Measurements from ENCODE around the gene MAFG.
"Not testable (repeated sequence)": the region's sequence is repeated elsewhere in the genome, so short reads cannot be mapped to it uniquely, and the experiment has no call there.

The MAFG gene

GRCh38 chr17:81956607-81957589 lies 29.4 kb upstream of the MAFG start:
- H3K4me1 ChIP-seq: no peaks in the 10 kb centered on the region
- no peak overlapping the region for H3K4me2 ChIP-seq (ENCODE audit: low read length)
- H3K27me3 ChIP-seq (ENCODE audit: control insufficient read depth, insufficient read depth, low read length): no peaks in the 10 kb centered on the region
- no peaks in the 10 kb centered on the region for H3K79me2 ChIP-seq
- no peak for TF ChIP-seq CTCF (IDR thresholded peaks at IDR 0.05)
- H3K27ac ChIP-seq: no peak overlapping the region
- no peak overlapping the region for H3K9ac ChIP-seq
- no peak overlapping the region for H3K4me3 ChIP-seq (ENCODE audit: low read depth, low read length)
- no peaks in the 10 kb centered on the region for H3K9me3 ChIP-seq (ENCODE audit: control insufficient read depth, low read length)
- no peaks in the 10 kb centered on the region for H3K36me3 ChIP-seq (ENCODE audit: control insufficient read depth, insufficient read depth, low read length)
- H2AFZ ChIP-seq: no peak overlapping the region

GRCh38 chr17:81955756-81956544 lies 28.4 kb upstream of the MAFG start:
- H3K4me1 ChIP-seq: no peaks in the 10 kb centered on the region
- no peak overlapping the region for H3K9ac ChIP-seq
- no peaks in the 10 kb centered on the region for H3K27me3 ChIP-seq (ENCODE audit: control insufficient read depth, insufficient read depth, low read length)
- H3K4me3 ChIP-seq (ENCODE audit: low read depth, low read length): no peak overlapping the region
- no peaks in the 10 kb centered on the region for H3K36me3 ChIP-seq (ENCODE audit: control insufficient read depth, insufficient read depth, low read length)
- H3K27ac ChIP-seq: no peak overlapping the region
- H3K4me2 ChIP-seq (ENCODE audit: low read length): no peak overlapping the region
- no peaks in the 10 kb centered on the region for H3K9me3 ChIP-seq (ENCODE audit: control insufficient read depth, low read length)
- no peaks in the 10 kb centered on the region for H3K79me2 ChIP-seq
- no peak for TF ChIP-seq CTCF (IDR thresholded peaks at IDR 0.05)
- H2AFZ ChIP-seq: no peak overlapping the region

- no peak for TF ChIP-seq CTCF (IDR thresholded peaks at IDR 0.05)
- no peaks in the 10 kb centered on the region for H3K9me3 ChIP-seq (ENCODE audit: control insufficient read depth, low read length)
- no peak overlapping the region for H3K9ac ChIP-seq
- H3K27me3 ChIP-seq (ENCODE audit: control insufficient read depth, insufficient read depth, low read length): no peaks in the 10 kb centered on the region
- no peak overlapping the region for H3K27ac ChIP-seq
- no peaks in the 10 kb centered on the region for H3K4me1 ChIP-seq
- no peaks in the 10 kb centered on the region for H3K36me3 ChIP-seq (ENCODE audit: control insufficient read depth, insufficient read depth, low read length)
- H3K4me3 ChIP-seq (ENCODE audit: low read depth, low read length): no peak overlapping the region
- no peaks in the 10 kb centered on the region for H3K79me2 ChIP-seq
- H3K4me2 ChIP-seq (ENCODE audit: low read length): no peak overlapping the region
- H2AFZ ChIP-seq: no peak overlapping the region
Measured at GRCh38 chr17:81955058-81955681, 27.6 kb upstream of the MAFG start.

GRCh38 chr17:81954131-81955057 lies 26.9 kb upstream of the MAFG start:
- no peak overlapping the region for H3K4me3 ChIP-seq (ENCODE audit: low read depth, low read length)
- no peaks in the 10 kb centered on the region for H3K4me1 ChIP-seq
- no peak overlapping the region for H2AFZ ChIP-seq
- no peaks in the 10 kb centered on the region for H3K36me3 ChIP-seq (ENCODE audit: control insufficient read depth, insufficient read depth, low read length)
- H3K79me2 ChIP-seq: no peaks in the 10 kb centered on the region
- TF ChIP-seq CTCF (IDR thresholded peaks at IDR 0.05): no peak
- no peak overlapping the region for H3K27ac ChIP-seq
- H3K9me3 ChIP-seq (ENCODE audit: control insufficient read depth, low read length): no peaks in the 10 kb centered on the region
- H3K9ac ChIP-seq: no peak overlapping the region
- H3K4me2 ChIP-seq (ENCODE audit: low read length): no peak overlapping the region
- no peaks in the 10 kb centered on the region for H3K27me3 ChIP-seq (ENCODE audit: control insufficient read depth, insufficient read depth, low read length)

DNA sequence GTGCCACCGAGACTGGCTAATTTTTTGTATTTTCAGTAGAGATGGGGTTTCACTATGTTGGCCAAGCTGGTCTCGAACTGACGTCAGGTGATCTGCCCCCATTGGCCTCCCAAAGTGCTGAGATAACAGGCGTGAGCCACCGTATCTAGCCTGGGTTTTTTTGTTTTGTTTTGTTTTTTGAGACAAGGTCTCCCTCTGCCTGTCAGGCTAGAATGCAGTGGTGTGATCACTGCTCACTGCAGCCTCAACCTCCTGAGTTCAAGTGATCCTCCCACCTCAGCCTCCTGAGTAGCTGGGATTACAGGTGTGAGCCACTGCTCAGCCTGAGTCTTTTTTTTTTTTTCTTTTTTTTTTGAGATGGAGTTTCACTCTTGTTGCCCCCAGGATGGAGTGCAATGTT lies 25.9 kb upstream of the MAFG start:
- not testable (repeated sequence) for H3K9ac ChIP-seq; H3K36me3 ChIP-seq (ENCODE audit: control insufficient read depth, insufficient read depth, low read length); H3K27ac ChIP-seq; H3K9me3 ChIP-seq (ENCODE audit: control insufficient read depth, low read length); H3K4me3 ChIP-seq (ENCODE audit: low read depth, low read length); H3K4me1 ChIP-seq; H3K4me2 ChIP-seq (ENCODE audit: low read length); H3K79me2 ChIP-seq; H3K27me3 ChIP-seq (ENCODE audit: control insufficient read depth, insufficient read depth, low read length); H2AFZ ChIP-seq
